Adrenal gland (tissue), 5 donors: Measurements from ENCODE around the gene ASB16.

Experiments used
- POLR2A ChIP-seq, 2 donors: fragments of 450-650 bp; IDR thresholded peaks; one replicate each; pipeline ENCODE4 v1.6.1; 2017; ENCODE audit warnings: antibody characterized with exemption in 2 of 2, mild to moderate bottlenecking in 2 of 2, moderate library complexity in 1 of 2
- TF ChIP-seq, protein P1 (sequence below), 6 experiments: fragments of 450-650 bp in 4 of 6; fragments of 200-600 bp in 2 of 6; sonication (generic) in 1 of 6; IDR thresholded peaks; 1 replicate in 5 of 6; 2 replicates in 1 of 6; pipeline versions ENCODE4 v1.5.1 to v1.8.0; 2016 to 2021; ENCODE audit warnings: antibody characterized with exemption in 6 of 6, mild to moderate bottlenecking in 2 of 6, moderate library complexity in 1 of 6
- donor health status: DM: no; HTN: no; CAD: no.

GRCh38 chr17:44174427-44174826 lies 3.9 kb downstream of the ASB16 start:
- TF ChIP-seq, protein P1, sequence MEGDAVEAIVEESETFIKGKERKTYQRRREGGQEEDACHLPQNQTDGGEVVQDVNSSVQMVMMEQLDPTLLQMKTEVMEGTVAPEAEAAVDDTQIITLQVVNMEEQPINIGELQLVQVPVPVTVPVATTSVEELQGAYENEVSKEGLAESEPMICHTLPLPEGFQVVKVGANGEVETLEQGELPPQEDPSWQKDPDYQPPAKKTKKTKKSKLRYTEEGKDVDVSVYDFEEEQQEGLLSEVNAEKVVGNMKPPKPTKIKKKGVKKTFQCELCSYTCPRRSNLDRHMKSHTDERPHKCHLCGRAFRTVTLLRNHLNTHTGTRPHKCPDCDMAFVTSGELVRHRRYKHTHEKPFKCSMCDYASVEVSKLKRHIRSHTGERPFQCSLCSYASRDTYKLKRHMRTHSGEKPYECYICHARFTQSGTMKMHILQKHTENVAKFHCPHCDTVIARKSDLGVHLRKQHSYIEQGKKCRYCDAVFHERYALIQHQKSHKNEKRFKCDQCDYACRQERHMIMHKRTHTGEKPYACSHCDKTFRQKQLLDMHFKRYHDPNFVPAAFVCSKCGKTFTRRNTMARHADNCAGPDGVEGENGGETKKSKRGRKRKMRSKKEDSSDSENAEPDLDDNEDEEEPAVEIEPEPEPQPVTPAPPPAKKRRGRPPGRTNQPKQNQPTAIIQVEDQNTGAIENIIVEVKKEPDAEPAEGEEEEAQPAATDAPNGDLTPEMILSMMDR (IDR thresholded peaks at IDR 0.05), result no peak
- TF ChIP-seq POLR2A (IDR thresholded peaks at IDR 0.05), result no peak
